Measurements from ENCODE around the gene PDXDC1. TPM values are rescaled to one million over a fixed set of nuclear protein-coding genes. Genes with fewer than 3 reads are reported as not detected.
"Not testable (repeated sequence)": the region's sequence is repeated elsewhere in the genome, so short reads cannot be mapped to it uniquely, and the experiment has no call there.

PDXDC1 gene
- total RNA-seq, 1 experiment from 2014 or later, result 75.9 TPM

DNA sequence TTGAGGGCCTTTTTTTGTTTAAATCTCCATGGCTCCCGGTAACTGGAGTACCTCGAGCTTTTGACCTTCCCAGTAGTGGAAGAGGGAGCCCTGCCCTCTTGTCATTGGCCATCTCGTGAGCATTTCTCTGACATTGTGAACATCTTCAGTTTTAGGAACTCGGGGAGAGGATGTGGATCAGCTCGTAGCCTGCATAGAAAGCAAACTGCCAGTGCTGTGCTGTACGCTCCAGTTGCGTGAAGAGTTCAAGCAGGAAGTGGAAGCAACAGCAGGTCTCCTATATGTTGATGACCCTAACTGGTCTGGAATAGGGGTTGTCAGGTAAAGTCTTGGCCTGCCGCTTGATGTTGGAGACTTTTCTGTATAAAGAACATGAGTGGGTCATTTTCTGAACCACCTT lies 56.8 kb downstream of the PDXDC1 start:
- no peaks in the 10 kb centered on the region for H3K27me3 ChIP-seq (replicated peaks)
- H3K4me3 ChIP-seq, result no peak overlapping the region
- peaks cover 70% of the 10 kb centered on the region for H3K36me3 ChIP-seq
- H3K4me1 ChIP-seq (replicated peaks), result no peaks in the 10 kb centered on the region
- no peak for DNase-seq (ENCODE audit: low read depth in 1 of 2, low spot score in 2 of 2)
- H3K9me3 ChIP-seq (replicated peaks), result no peaks in the 10 kb centered on the region
- H3K27ac ChIP-seq, result no peak overlapping the region

DNA sequence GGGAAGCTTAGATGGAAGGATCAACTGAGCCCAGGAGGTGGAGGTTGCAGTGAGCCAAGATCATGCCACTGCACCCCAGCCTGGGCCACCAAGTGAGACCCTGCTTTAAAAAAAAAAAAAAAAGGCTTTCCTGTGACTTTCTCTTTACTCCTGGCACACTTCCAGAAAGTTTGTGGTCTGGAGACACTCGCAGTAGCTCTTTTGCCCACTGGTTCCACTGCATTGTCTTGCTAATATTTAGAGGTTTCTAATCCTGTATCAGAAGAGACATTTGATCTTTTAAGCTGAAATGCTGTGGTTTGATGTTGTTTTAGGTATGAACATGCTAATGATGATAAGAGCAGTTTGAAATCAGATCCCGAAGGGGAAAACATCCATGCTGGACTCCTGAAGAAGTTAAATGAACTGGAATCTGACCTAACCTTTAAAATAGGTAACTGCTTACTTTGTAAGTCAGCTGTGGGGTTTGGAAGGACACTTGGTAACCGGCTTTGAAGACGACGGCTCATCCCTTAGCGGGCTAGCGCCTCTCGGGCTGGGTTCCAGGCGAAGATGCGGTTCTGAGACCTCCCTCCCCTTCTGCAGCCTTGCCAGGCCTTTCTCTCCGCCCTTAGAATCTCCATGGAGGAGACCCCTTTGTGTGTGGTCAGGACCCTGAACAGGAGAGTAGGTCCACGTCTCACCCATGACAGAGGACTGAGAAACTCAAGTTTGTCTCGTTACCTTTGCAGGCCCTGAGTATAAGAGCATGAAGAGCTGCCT lies 57.9 kb downstream of the PDXDC1 start:
- H3K4me1 ChIP-seq (replicated peaks), result no peaks in the 10 kb centered on the region
- no peak for DNase-seq (ENCODE audit: low read depth in 1 of 2, low spot score in 2 of 2)
- H3K4me3 ChIP-seq, result no peak overlapping the region
- H3K27me3 ChIP-seq (replicated peaks), result no peaks in the 10 kb centered on the region
- peaks cover 77% of the 10 kb centered on the region for H3K36me3 ChIP-seq
- H3K9me3 ChIP-seq (replicated peaks), result no peaks in the 10 kb centered on the region
- H3K27ac ChIP-seq, result no peak overlapping the region

DNA sequence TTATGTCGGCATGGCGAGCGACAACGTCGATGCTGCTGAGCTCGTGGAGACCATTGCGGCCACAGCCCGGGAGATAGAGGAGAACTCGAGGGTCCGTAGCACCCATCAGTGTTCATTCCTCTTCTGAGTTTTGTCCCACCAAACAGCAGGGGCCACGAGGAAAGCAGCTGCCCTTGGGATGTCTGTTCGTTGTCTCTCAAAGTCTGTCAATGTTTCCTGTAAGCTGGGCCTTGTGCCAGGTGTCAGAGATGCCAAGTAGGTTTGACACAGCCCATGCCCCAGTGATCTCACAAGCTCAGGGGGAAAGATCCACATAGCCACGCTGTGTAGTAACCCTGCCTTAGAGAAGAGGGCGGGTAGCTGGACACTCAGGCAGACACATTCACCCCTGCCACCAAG lies 58.5 kb downstream of the PDXDC1 start:
- Histone ChIP-seq H3K27me3 (replicated peaks) (no peaks in the 10 kb centered on the region), H3K4me1 (replicated peaks) (no peaks in the 10 kb centered on the region), H3K9me3 (replicated peaks) (no peaks in the 10 kb centered on the region), H3K4me3 (no peak overlapping the region), H3K27ac (no peak overlapping the region), H3K36me3 (peaks cover 82% of the 10 kb centered on the region)
- DNase-seq (ENCODE audit: low read depth in 1 of 2, low spot score in 2 of 2), result no peak

DNA sequence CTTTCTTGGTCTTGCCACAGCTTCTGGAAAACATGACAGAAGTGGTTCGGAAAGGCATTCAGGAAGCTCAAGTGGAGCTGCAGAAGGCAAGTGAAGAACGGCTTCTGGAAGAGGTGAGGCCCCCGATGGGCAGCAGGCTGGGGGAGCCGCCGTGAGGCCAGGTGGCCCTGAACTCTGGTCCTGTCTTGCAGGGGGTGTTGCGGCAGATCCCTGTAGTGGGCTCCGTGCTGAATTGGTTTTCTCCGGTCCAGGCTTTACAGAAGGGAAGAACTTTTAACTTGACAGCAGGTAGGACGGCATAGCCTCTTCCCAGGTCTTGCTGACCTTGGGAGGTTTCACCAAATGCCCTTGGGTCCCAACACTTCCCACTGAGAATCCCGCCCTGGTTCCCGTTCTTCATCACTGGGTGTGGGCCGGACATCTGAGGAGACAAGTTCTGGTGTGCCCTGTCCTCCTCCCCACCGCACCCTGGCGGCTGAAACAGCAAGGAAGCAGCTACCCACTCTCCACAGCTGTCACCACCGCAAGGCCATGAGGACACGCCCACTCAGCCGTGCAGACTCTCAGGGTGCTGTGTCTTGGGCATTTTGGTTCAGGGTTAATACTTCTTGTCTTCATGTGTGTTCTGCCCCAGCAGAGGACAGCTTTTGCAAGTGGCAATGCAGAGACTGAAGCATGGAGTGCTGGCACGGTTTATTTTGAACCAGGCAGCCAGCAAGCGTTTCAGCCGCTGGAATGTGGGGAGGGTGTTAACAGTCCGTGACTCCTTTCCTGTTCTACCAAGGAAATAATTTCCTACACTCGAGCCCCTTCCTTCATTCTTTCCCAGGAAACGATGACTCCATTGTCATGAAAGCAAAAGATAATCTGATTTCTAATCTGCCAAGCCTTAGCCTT lies 59.7 kb downstream of the PDXDC1 start:
- Histone ChIP-seq H3K4me3 (no peak overlapping the region), H3K27ac (no peak overlapping the region), H3K4me1 (replicated peaks) (no peaks in the 10 kb centered on the region), H3K27me3 (replicated peaks) (no peaks in the 10 kb centered on the region), H3K9me3 (replicated peaks) (no peaks in the 10 kb centered on the region), H3K36me3 (peaks cover 84% of the 10 kb centered on the region)
- DNase-seq (ENCODE audit: low read depth in 1 of 2, low spot score in 2 of 2), result no peak

DNA sequence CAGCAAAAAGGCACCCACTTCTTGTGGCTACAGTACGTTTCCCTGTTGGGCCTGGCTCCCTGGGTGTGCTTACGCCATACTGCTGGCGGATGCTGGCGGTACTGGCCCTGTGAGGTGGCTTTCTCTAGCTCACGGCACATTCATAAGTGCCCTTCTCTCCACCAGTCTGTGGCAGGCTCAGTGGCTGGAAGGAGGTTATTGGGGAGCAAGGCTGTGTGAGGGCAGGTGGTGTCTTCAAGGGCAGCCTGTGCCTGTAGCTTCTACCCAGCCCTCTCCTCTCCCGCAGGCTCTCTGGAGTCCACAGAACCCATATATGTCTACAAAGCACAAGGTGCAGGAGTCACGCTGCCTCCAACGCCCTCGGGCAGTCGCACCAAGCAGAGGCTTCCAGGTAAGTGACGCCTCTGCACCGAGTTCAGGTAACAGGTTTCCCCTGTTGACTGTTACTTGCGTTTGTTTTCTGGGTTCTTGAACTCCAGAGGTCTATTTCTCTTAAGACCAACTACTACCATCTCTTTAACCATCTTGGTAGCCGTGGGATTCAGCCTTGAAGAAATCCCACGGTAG lies 60.4 kb downstream of the PDXDC1 start:
- peaks cover 91% of the 10 kb centered on the region for H3K36me3 ChIP-seq
- DNase-seq (ENCODE audit: low read depth in 1 of 2, low spot score in 2 of 2), result no peak
- no peak overlapping the region for H3K27ac ChIP-seq
- H3K4me3 ChIP-seq, result no peak overlapping the region
- H3K27me3 ChIP-seq (replicated peaks), result no peaks in the 10 kb centered on the region
- H3K4me1 ChIP-seq (replicated peaks), result no peaks in the 10 kb centered on the region
- H3K9me3 ChIP-seq (replicated peaks), result no peaks in the 10 kb centered on the region

DNA sequence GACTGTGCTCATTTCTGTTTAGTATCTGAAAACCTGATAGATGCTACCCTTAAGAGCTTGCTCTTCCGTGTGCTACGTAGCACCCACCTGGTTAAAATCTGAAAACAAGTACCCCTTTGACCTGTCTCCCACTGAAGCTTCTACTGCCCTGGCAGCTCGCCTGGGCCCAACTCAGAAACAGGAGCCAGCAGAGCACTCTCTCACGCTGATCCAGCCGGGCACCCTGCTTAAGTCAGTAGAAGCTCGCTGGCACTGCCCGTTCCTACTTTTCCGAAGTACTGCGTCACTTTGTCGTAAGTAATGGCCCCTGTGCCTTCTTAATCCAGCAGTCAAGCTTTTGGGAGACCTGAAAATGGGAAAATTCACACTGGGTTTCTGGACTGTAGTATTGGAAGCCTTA lies 62.2 kb downstream of the PDXDC1 start:
- peaks cover 95% of the 10 kb centered on the region for H3K36me3 ChIP-seq
- H3K27ac ChIP-seq, result no peak overlapping the region
- no peaks in the 10 kb centered on the region for H3K9me3 ChIP-seq (replicated peaks)
- H3K4me1 ChIP-seq (replicated peaks), result no peaks in the 10 kb centered on the region
- DNase-seq (ENCODE audit: low read depth in 1 of 2, low spot score in 2 of 2), result no peak
- H3K4me3 ChIP-seq, result no peak overlapping the region
- H3K27me3 ChIP-seq (replicated peaks), result no peaks in the 10 kb centered on the region

DNA sequence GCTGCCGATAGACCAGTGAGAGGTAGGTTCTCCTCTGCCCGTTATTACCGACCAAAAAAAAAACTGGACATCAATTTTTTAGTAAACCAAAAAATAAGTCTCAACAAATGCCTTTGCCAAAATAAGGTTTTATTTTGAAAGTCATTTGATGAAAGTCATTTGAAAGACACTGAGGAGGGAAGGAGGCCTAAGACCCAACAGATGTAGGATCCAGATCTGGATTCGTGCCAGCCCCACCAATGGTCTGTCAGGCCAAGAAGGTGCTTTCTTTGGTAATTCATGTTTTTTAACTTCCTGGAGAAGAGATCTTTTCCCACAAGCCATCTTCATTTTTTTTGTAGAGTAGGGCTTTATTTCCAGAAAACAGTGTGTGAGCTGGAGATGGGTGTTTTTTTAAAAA lies 62.9 kb downstream of the PDXDC1 start:
- Histone ChIP-seq H3K27ac (no peak overlapping the region), H3K27me3 (replicated peaks) (no peaks in the 10 kb centered on the region), H3K36me3 (peaks cover 92% of the 10 kb centered on the region), H3K4me3 (no peak overlapping the region), H3K4me1 (replicated peaks) (no peaks in the 10 kb centered on the region), H3K9me3 (replicated peaks) (no peaks in the 10 kb centered on the region)
- DNase-seq (ENCODE audit: low read depth in 1 of 2, low spot score in 2 of 2), result no peak

DNA sequence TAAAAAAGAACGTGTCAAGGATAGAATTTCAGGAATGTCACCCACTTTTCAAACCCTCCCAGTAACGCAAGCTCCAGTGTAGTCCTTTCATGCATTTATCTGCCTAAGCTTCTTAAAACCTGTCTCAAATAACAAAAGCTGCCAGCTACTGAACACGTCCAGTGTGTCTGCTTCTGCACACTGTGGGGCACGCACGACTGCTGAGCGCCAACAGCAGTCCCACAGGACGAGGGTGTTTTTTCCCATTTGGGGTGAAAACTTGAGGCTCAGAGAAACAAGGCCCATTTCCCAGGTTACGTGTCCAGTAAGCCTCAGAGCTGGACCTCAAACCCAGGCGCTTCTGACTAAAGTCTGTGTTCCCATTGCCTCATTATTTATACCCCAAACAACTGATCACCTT lies 63.9 kb downstream of the PDXDC1 start:
- no peaks in the 10 kb centered on the region for H3K9me3 ChIP-seq (replicated peaks)
- no peak overlapping the region for H3K4me3 ChIP-seq
- H3K4me1 ChIP-seq (replicated peaks), result no peaks in the 10 kb centered on the region
- DNase-seq (ENCODE audit: low read depth in 1 of 2, low spot score in 2 of 2), result no peak
- H3K27me3 ChIP-seq (replicated peaks), result no peaks in the 10 kb centered on the region
- H3K27ac ChIP-seq, result no peak overlapping the region
- peaks cover 89% of the 10 kb centered on the region for H3K36me3 ChIP-seq

DNA sequence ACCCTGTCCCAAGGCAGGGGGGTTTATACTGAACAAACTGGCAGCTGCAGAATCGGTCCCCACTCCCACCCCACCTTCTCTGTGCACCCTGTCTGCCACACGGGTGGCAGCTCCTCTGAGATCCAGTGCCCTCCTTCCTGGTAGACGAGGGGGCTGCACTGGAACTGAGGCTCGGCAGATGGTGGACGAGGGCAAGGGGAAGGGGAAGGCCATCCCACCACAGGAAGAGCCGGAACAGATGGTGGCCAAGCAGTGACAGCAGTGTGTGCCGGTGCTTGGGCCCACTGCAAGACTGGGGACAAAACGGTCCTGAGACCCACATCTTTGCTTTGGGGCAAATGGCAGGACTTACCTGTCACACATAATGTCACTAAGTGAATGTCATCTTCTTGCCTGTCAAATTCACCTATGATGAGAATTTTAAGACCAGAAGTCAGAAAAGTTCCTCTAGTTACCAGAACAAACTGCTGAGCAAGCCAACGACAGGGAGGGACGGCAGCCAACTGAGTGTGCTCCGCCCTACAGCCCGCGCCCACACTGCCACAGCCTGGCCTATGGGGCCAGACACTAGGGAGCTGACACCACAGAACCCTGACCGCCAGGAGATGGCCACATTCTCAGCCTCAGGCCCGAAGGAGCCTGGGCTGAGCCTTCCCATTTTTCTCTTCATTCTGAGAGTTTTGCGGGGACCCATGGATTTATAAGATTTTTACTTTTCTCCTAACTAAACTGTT lies 66.6 kb downstream of the PDXDC1 start:
- Histone ChIP-seq H3K36me3 (peaks cover 67% of the 10 kb centered on the region), H3K4me1 (replicated peaks) (no peaks in the 10 kb centered on the region), H3K9me3 (replicated peaks) (no peaks in the 10 kb centered on the region), H3K27me3 (replicated peaks) (no peaks in the 10 kb centered on the region), H3K4me3 (no peak overlapping the region), H3K27ac (no peak overlapping the region)
- no peak for DNase-seq (ENCODE audit: low read depth in 1 of 2, low spot score in 2 of 2)

DNA sequence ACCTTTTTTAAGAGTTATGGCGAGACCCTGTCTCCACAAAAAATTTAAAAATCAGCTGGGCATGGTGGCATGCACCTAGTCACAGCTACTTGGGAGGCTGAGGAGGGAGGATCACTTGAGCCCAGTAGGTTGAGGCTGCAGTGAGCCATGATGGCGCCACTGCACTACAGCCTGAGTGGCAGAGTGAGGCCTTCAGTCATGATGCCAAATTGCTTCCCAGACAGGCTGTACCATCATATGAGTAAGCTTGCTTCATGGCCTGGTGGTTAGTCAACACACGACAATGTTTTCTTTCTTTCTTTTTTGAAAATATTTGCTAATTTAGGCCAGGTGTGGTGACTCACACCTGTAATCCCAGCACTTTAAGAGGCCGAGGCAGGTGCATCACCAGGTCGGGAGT lies 68.5 kb downstream of the PDXDC1 start:
- Histone ChIP-seq H3K4me1 (replicated peaks) (no peaks in the 10 kb centered on the region), H3K27ac (no peak overlapping the region), H3K36me3 (peaks cover 58% of the 10 kb centered on the region), H3K9me3 (replicated peaks) (no peaks in the 10 kb centered on the region), H3K27me3 (replicated peaks) (no peaks in the 10 kb centered on the region), H3K4me3 (no peak overlapping the region)
- no peak for DNase-seq (ENCODE audit: low read depth in 1 of 2, low spot score in 2 of 2)

DNA sequence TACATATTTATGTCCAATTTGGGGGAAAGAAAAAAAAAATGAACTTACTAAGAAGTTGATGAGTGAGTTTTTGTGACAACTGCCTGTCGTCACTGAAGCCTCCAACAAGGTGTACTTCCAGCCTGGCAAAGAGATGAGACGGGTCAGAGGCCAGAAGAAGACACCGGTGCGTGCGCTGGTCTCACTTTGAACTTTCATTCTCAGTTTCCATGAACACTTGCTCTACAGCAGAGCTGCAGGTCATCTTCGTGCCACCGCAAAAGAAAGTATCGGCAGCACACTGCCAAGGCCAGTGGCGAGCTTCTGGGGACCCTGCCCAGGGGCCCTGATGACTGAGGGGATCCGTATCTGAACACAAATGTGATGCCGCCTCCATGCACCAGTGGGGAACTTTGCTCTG lies 69.5 kb downstream of the PDXDC1 start:
- Histone ChIP-seq H3K4me1 (replicated peaks) (no peaks in the 10 kb centered on the region), H3K27me3 (replicated peaks) (no peaks in the 10 kb centered on the region), H3K27ac (no peak overlapping the region), H3K36me3 (peaks cover 49% of the 10 kb centered on the region), H3K9me3 (replicated peaks) (no peaks in the 10 kb centered on the region), H3K4me3 (no peak overlapping the region)
- DNase-seq (ENCODE audit: low read depth in 1 of 2, low spot score in 2 of 2), result no peak

DNA sequence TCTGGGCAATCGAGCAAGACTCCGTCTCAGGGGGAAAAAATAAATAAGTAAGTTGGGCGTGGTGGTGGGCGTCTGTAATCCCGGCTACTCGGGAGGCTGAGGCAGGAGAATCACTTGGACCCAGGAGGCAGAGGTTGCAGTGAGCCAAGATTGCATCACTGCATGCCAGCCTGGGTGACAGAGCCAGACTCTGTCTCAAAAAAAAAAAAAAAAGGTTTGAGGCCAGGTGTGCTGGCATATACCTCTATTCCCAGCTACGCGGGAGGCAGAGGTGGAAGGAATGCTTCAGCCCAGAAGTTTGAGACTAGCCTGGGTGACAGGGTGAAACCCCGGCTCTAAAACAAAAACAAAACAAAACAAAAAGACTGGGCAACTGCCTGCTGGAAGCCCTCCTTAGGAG lies 70.4 kb downstream of the PDXDC1 start:
- DNase-seq (ENCODE audit: low read depth in 1 of 2, low spot score in 2 of 2); H3K27ac ChIP-seq; H3K4me3 ChIP-seq; H3K9me3 ChIP-seq (replicated peaks); H3K27me3 ChIP-seq (replicated peaks); H3K4me1 ChIP-seq (replicated peaks): not testable (repeated sequence)
- H3K36me3 ChIP-seq, result peaks cover 39% of the 10 kb centered on the region

DNA sequence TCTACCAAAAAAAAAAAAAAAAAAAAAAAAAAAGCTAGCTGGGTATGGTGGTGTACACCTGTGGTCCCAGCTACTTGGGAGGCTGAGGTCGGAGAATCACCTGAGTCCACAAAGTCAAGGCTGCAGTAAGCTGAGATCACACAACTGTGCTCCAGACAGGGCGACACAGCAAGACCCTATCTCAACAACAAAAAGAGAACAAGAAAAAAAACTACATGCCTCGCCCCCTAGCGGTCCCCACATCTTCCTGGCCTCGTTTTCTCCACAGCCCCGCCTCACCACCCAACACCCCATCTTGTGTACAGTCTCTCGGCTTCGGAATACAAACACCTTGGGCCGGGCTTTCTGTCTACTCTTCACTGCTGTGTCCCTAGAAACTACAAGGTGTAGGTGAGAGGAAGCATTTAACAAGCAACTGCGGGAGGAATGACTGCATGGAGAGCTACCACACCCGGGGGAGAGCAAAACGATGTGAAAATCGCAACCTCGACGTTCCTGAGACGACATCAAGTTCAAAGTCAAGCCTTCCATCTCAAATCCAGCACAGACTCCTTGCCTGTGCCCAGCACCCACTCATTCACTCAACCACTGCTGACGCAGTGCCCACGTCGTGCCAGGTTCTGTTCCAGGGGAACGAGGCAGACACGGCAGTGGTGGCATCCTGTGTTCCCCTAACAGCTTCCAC lies 72.0 kb downstream of the PDXDC1 start:
- Histone ChIP-seq H3K4me3 (no peak overlapping the region), H3K36me3 (peaks cover 25% of the 10 kb centered on the region), H3K9me3 (replicated peaks) (no peaks in the 10 kb centered on the region), H3K27ac (no peak overlapping the region), H3K4me1 (replicated peaks) (no peaks in the 10 kb centered on the region), H3K27me3 (replicated peaks) (no peaks in the 10 kb centered on the region)
- DNase-seq (ENCODE audit: low read depth in 1 of 2, low spot score in 2 of 2), result no peak
